HepG2 (cell line): Measurements from ENCODE around the gene ZFHX3.

Experiments
- BRCA1 ChIP-seq: sonication (generic); formaldehyde crosslinking; IDR thresholded peaks from 2 replicates; pipeline ENCODE4 v1.4.0; 2020; ENCODE audit warnings: missing genetic modification reagents
- CHD4 ChIP-seq: fragments of 200-600 bp; sonication (generic); IDR thresholded peaks from 2 replicates; pipeline ENCODE4 v1.7.0; 2017; ENCODE audit warnings: mild to moderate bottlenecking, low read length, borderline replicate concordance
- FOXA1 ChIP-seq, 2 experiments: fragments of 450-650 bp in 1 of 2; sonication (generic) in 1 of 2; formaldehyde crosslinking in 1 of 2; IDR thresholded peaks; 2 replicates each; pipeline versions ENCODE4 v1.4.0 to v1.6.1; 2016 to 2020; ENCODE audit warnings: missing genetic modification reagents in 1 of 2
- FOXP1 ChIP-seq, 2 experiments: fragments of 450-650 bp in 1 of 2; IDR thresholded peaks; 2 replicates each; pipeline ENCODE4 v1.6.1; 2017 to 2018; ENCODE audit warnings: antibody characterized with exemption in 1 of 2
- NR3C1 ChIP-seq: sonication (generic); formaldehyde crosslinking; IDR thresholded peaks from 2 replicates; pipeline ENCODE4 v1.4.0; 2020; ENCODE audit warnings: missing genetic modification reagents
- RBFOX2 ChIP-seq: fragments of 200-400 bp; formaldehyde crosslinking; IDR thresholded peaks from 2 replicates; pipeline ENCODE4 v1.6.1; 2017; ENCODE audit warnings: low read depth, mild to moderate bottlenecking, low read length
- ZFX ChIP-seq: sonication (generic); formaldehyde crosslinking; IDR thresholded peaks from 2 replicates; pipeline ENCODE4 v1.4.0; 2020; ENCODE audit warnings: mild to moderate bottlenecking, low read depth, missing genetic modification reagents, moderate library complexity
- ZNF577 ChIP-seq: sonication (generic); formaldehyde crosslinking; IDR thresholded peaks from 2 replicates; pipeline ENCODE4 v1.4.0; 2020; ENCODE audit warnings: mild to moderate bottlenecking, low read depth, missing genetic modification reagents, borderline replicate concordance
- TF ChIP-seq, protein P1 (sequence below): sonication (generic); formaldehyde crosslinking; IDR thresholded peaks from 2 replicates; pipeline ENCODE4 v1.4.0; 2020; ENCODE audit warnings: mild to moderate bottlenecking, missing genetic modification reagents
- TF ChIP-seq, protein P2 (sequence below): sonication (generic); formaldehyde crosslinking; IDR thresholded peaks from 2 replicates; pipeline ENCODE4 v1.5.0; 2020; ENCODE audit warnings: mild to moderate bottlenecking, missing genetic modification reagents, moderate library complexity
- TF ChIP-seq, protein P3 (sequence below): IDR thresholded peaks from 2 replicates; pipeline ENCODE4 v1.6.1; 2016; ENCODE audit warnings: mild to moderate bottlenecking

DNA sequence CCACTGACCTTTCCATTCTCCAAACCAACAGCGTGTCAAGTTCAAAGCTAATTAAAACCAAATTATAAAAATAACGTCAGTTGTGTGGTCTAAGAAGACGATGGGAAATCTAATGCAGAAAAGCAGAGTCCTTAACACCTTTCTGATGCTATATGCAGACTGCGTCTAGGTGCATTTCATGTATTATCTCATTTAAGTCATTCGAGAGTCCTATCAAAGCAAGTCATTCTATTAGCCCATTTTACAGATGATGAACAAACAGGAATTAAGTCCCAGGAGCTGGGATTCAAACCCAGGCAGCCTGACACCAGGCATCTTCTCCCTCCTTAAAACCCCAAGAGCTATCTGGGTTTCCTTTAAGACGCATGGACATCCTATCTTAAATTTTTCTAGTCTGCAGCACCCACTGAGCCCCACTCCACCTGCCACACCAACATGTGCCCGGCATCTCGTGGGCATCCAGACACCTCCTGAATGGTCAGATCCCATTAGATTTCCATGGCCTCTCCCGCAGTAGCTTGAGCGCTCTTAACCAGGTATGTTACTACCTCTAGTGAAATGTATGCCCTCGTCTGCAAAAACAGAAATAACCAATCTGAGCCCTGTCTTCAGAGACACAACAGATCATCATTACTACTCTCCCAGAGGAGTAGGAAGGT is 115.1 kb downstream of the ZFHX3 start:
- TF ChIP-seq CHD4 (no peak), RBFOX2 (no peak), ZNF577 (CRISPR knock-in tag) (no peak), ZFX (CRISPR knock-in tag) (no peak), BRCA1 (no peak), NR3C1 (CRISPR knock-in tag) (no peak), FOXP1 (IDR thresholded peaks at IDR 0.05) (no peak), FOXP1 (CRISPR knock-in tag; IDR thresholded peaks at IDR 0.05) (no peak), FOXA1 (IDR thresholded peaks at IDR 0.05) (no peak), FOXA1 (CRISPR knock-in tag; IDR thresholded peaks at IDR 0.05) (no peak)
- TF ChIP-seq, protein P1, sequence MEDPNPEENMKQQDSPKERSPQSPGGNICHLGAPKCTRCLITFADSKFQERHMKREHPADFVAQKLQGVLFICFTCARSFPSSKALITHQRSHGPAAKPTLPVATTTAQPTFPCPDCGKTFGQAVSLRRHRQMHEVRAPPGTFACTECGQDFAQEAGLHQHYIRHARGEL (CRISPR knock-in tag): no peak
- TF ChIP-seq, protein P2, sequence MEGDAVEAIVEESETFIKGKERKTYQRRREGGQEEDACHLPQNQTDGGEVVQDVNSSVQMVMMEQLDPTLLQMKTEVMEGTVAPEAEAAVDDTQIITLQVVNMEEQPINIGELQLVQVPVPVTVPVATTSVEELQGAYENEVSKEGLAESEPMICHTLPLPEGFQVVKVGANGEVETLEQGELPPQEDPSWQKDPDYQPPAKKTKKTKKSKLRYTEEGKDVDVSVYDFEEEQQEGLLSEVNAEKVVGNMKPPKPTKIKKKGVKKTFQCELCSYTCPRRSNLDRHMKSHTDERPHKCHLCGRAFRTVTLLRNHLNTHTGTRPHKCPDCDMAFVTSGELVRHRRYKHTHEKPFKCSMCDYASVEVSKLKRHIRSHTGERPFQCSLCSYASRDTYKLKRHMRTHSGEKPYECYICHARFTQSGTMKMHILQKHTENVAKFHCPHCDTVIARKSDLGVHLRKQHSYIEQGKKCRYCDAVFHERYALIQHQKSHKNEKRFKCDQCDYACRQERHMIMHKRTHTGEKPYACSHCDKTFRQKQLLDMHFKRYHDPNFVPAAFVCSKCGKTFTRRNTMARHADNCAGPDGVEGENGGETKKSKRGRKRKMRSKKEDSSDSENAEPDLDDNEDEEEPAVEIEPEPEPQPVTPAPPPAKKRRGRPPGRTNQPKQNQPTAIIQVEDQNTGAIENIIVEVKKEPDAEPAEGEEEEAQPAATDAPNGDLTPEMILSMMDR (CRISPR knock-in tag): no peak
- TF ChIP-seq, protein P3, sequence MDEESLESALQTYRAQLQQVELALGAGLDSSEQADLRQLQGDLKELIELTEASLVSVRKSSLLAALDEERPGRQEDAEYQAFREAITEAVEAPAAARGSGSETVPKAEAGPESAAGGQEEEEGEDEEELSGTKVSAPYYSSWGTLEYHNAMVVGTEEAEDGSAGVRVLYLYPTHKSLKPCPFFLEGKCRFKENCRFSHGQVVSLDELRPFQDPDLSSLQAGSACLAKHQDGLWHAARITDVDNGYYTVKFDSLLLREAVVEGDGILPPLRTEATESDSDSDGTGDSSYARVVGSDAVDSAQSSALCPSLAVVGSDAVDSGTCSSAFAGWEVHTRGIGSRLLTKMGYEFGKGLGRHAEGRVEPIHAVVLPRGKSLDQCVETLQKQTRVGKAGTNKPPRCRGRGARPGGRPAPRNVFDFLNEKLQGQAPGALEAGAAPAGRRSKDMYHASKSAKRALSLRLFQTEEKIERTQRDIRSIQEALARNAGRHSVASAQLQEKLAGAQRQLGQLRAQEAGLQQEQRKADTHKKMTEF: no peak
